OCI-LY7 (cell line): ENCODE data around the gene NFATC1. TPM values are rescaled to one million over a fixed set of nuclear protein-coding genes. Genes with fewer than 3 reads are reported as not detected.

Experiments used
- BruUV-seq: library from RNA; stranded (reverse); fragments of 400-500 nt; replicated peaks from 2 replicates; lab custom pipeline; 2021; lab: Mats Ljungman, UMichigan
- CTCF ChIA-PET: fragments of 300-600 bp; sonication (Branson Sonifier 250); formaldehyde crosslinking; loops from one replicate; lab custom pipeline; 2022; ENCODE audit warnings: antibody characterized with exemption; ENCODE audit not compliant: unreplicated experiment; lab: Charles Lee
- POLR2A ChIA-PET: fragments of 300-600 bp; sonication (Branson Sonifier 250); formaldehyde crosslinking; loops from one replicate; lab custom pipeline; 2022; ENCODE audit warnings: antibody characterized with exemption; lab: Charles Lee
- DNase-seq: peaks from one replicate; pipeline ENCODE4 v3.0.0-alpha.2; 2015; ENCODE audit warnings: low spot score
- H2AFZ ChIP-seq: fragments of 200-600 bp; sonication (generic), shearing (Covaris generic); 2 replicates; pipeline ENCODE4 v1.6.1; 2014; ENCODE audit warnings: mild to moderate bottlenecking, antibody characterized with exemption, low read length, moderate library complexity
- H3K27ac ChIP-seq: fragments of 200-600 bp; sonication (generic); 2 replicates; pipeline ENCODE4 v1.5.1; 2014; ENCODE audit warnings: mixed run types, low read depth, mild to moderate bottlenecking, moderate library complexity, low read length, inconsistent platforms; ENCODE audit not compliant: poor library complexity, severe bottlenecking
- H3K36me3 ChIP-seq: fragments of 200-600 bp; sonication (generic); 2 replicates; pipeline ENCODE4 v1.6.1; 2014; ENCODE audit warnings: mild to moderate bottlenecking, antibody characterized with exemption, low read length, moderate library complexity, mixed read lengths; ENCODE audit not compliant: insufficient read depth
- H3K4me1 ChIP-seq: fragments of 200-600 bp; sonication (generic); 2 replicates; pipeline ENCODE4 v1.5.1; 2014; ENCODE audit warnings: mild to moderate bottlenecking, low read length; ENCODE audit not compliant: insufficient read depth, poor library complexity, severe bottlenecking
- H3K4me2 ChIP-seq: fragments of 200-600 bp; sonication (generic); 2 replicates; pipeline ENCODE4 v1.6.1; 2014; ENCODE audit warnings: mild to moderate bottlenecking, low read length
- H3K4me3 ChIP-seq: fragments of 200-600 bp; sonication (generic); 2 replicates; pipeline ENCODE4 v1.5.1; 2014; ENCODE audit warnings: mild to moderate bottlenecking, low read depth, low read length; ENCODE audit not compliant: poor library complexity, severe bottlenecking
- H3K79me2 ChIP-seq: fragments of 200-600 bp; sonication (generic); 2 replicates; pipeline ENCODE4 v1.6.1; 2016; ENCODE audit warnings: low read depth, mild to moderate bottlenecking, low read length, moderate library complexity, mixed read lengths; ENCODE audit not compliant: insufficient read depth
- H3K9me2 ChIP-seq: fragments of 200-600 bp; sonication (generic); 2 replicates; pipeline ENCODE4 v1.6.1; 2016; ENCODE audit warnings: mild to moderate bottlenecking, low read length, mixed read lengths; ENCODE audit not compliant: insufficient read depth
- H3K9me3 ChIP-seq: fragments of 200-600 bp; sonication (generic); 2 replicates; pipeline ENCODE4 v1.6.1; 2014; ENCODE audit warnings: mild to moderate bottlenecking, mixed run types, low read length, mixed read lengths
- H4K20me1 ChIP-seq: fragments of 200-600 bp; sonication (generic); 2 replicates; pipeline ENCODE4 v1.6.1; 2014; ENCODE audit warnings: mild to moderate bottlenecking, antibody characterized with exemption, low read length, moderate library complexity, mixed read lengths; ENCODE audit not compliant: insufficient read depth
- CTCF ChIP-seq: fragments of 200-600 bp; sonication (generic); conservative IDR thresholded peaks from 2 replicates; pipeline ENCODE4 v1.5.1; 2014; ENCODE audit warnings: mild to moderate bottlenecking, antibody characterized with exemption, low read length, moderate library complexity, mixed read lengths
- EZH2phosphoT487 ChIP-seq: fragments of 200-600 bp; sonication (generic); IDR thresholded peaks from 2 replicates; pipeline ENCODE4 v1.6.1; 2018; ENCODE audit warnings: low read depth, borderline replicate concordance, mild to moderate bottlenecking, mixed run types, antibody characterized with exemption, low read length, moderate library complexity, mixed read lengths
- intact Hi-C: fragments of 100-400 bp; cut with micrococcal nuclease; formaldehyde crosslinking; loops from one replicate; pipeline ENCODE4 v1.10.0; 2022; ENCODE audit not compliant: unreplicated experiment
- total RNA-seq, 2 experiments: library from RNA; depleted of rRNA in 1 of 2; stranded (reverse); fragments of >200 nt in 1 of 2; shearing (Covaris generic) in 1 of 2; gene quantifications; 2 replicates each; pipeline ENCODE4 v1.2.3, GENCODE V29; 2014 to 2022

NFATC1 gene
- total RNA-seq, 2 experiments from 2014 or later, result 23.6 to 50.4 TPM

DNA sequence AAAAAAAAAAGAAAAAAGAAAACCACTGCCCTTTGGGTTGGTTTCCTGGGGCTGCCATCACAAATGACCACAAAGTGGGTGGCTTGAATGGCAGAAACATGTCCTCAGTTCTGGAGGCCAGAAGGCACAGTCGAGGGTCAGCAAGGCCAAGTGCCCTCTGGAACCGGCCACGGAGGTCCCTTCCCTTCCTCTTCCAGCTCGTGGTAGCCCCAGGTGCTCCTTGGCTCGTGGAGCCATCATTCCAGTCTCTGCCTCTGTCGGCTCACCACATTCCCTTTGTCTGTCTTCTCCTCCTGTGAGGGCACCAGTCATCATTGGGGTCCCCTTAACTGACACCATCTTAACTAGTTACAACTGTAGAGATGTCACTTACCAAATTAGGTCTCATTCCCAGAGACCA lies 8.5 kb upstream of the NFATC1 start:
- CTCF ChIA-PET, result no interaction called here
- Histone ChIP-seq H3K9me2 (no peaks in the 10 kb centered on the region), H2AFZ (no peak overlapping the region), H3K4me1 (peaks cover 15% of the 10 kb centered on the region), H3K4me3 (no peak overlapping the region), H3K9me3 (no peaks in the 10 kb centered on the region), H3K36me3 (no peaks in the 10 kb centered on the region), H3K4me2 (no peak overlapping the region), H4K20me1 (no peaks in the 10 kb centered on the region), H3K27ac (no peak overlapping the region), H3K79me2 (no peaks in the 10 kb centered on the region)
- no peak for DNase-seq
- no TSS peak for BruUV-seq
- POLR2A ChIA-PET, result no interaction called here
- intact Hi-C loops, result no loop called here
- TF ChIP-seq CTCF, result no peak
- no peak for TF ChIP-seq EZH2phosphoT487

GRCh38 chr18:79387615-79388014 lies 8.1 kb upstream of the NFATC1 start:
- H3K9me2 ChIP-seq, result no peaks in the 10 kb centered on the region
- ChIA-PET CTCF (no interaction called here), POLR2A (no interaction called here)
- no peak overlapping the region for H3K27ac ChIP-seq
- no peak overlapping the region for H3K4me2 ChIP-seq
- no peaks in the 10 kb centered on the region for H4K20me1 ChIP-seq
- intact Hi-C loops, result no loop called here
- H2AFZ ChIP-seq, result no peak overlapping the region
- H3K9me3 ChIP-seq, result no peaks in the 10 kb centered on the region
- H3K79me2 ChIP-seq, result no peaks in the 10 kb centered on the region
- no peak for DNase-seq
- no peak for TF ChIP-seq EZH2phosphoT487
- TF ChIP-seq CTCF, result no peak
- H3K4me3 ChIP-seq, result no peak overlapping the region
- no TSS peak for BruUV-seq
- H3K4me1 ChIP-seq, result peaks cover 17% of the 10 kb centered on the region
- no peaks in the 10 kb centered on the region for H3K36me3 ChIP-seq

DNA sequence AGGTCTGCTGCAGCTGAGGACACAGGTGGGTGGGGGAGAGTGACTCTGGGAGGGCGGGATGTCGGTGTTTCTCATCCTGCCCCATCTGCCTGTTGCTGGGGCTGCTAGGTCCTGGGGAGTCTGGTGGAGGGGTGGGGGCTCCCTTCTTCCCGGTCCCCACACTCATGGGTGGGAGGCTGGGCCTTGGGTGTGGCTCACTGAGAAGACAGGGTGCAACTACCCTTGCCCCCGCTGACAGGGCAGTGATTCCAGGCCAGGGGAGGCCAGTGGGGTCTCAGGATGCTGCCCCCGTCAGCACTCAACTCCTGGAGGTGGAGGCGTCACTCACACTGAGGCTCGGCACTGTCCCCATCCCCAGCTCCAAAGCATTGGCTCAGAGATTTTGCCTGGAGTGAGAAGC lies 7.7 kb upstream of the NFATC1 start:
- Histone ChIP-seq H3K9me2 (no peaks in the 10 kb centered on the region), H3K36me3 (no peaks in the 10 kb centered on the region), H3K4me2 (no peak overlapping the region), H3K79me2 (no peaks in the 10 kb centered on the region), H4K20me1 (no peaks in the 10 kb centered on the region), H3K4me3 (no peak overlapping the region), H3K9me3 (no peaks in the 10 kb centered on the region), H3K4me1 (peaks cover 22% of the 10 kb centered on the region), H3K27ac (no peak overlapping the region), H2AFZ (no peak overlapping the region)
- TF ChIP-seq CTCF (no peak), EZH2phosphoT487 (no peak)
- intact Hi-C loops, result no loop called here
- no peak for DNase-seq
- BruUV-seq, result no TSS peak
- POLR2A ChIA-PET, result no interaction called here
- CTCF ChIA-PET, result no interaction called here
